ENCODE data around the gene ASB16. TPM values are rescaled to one million over a fixed set of nuclear protein-coding genes. Genes with fewer than 3 reads are reported as not detected.

Gene ASB16
- total RNA-seq, 4 donors from 2014 or later, result 1.4 to 2.4 (median 1.7) TPM

DNA sequence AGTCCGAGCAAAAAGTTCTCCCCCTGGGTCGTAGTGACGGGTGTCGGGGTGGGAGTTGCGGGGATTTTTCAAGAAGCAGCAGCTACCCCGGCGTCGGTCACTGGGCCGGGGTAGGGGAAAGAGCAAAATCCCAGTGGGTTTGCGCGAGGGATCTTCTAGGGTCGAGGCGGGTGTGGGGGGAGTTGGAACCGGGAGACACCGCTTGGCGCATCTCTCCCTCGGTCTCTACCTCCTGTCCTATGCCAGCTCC, 51.3 kb downstream of the ASB16 start:
- Histone ChIP-seq H3K27ac (peak overlapping the region; percentile 97 to 99 (median 98)), H3K4me1 (peaks cover 26 to 35% of the 10 kb centered on the region in 2 donors), H3K27me3 (no peaks in the 10 kb centered on the region), H3K9me3 (no peaks in the 10 kb centered on the region), H3K36me3 (peaks cover 0 to 1% of the 10 kb centered on the region in 2 donors), H3K4me3 (replicated peaks in 1 of 3) (peak overlapping the region; percentile 70 to 88 (median 71))
- WGBS, 2 donors, result 0 to 3% methylated on average over 17 of the region's 17 CpGs
- no peak for TF ChIP-seq POLR2A (IDR thresholded peaks at IDR 0.05)
- TF ChIP-seq, protein P1, sequence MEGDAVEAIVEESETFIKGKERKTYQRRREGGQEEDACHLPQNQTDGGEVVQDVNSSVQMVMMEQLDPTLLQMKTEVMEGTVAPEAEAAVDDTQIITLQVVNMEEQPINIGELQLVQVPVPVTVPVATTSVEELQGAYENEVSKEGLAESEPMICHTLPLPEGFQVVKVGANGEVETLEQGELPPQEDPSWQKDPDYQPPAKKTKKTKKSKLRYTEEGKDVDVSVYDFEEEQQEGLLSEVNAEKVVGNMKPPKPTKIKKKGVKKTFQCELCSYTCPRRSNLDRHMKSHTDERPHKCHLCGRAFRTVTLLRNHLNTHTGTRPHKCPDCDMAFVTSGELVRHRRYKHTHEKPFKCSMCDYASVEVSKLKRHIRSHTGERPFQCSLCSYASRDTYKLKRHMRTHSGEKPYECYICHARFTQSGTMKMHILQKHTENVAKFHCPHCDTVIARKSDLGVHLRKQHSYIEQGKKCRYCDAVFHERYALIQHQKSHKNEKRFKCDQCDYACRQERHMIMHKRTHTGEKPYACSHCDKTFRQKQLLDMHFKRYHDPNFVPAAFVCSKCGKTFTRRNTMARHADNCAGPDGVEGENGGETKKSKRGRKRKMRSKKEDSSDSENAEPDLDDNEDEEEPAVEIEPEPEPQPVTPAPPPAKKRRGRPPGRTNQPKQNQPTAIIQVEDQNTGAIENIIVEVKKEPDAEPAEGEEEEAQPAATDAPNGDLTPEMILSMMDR (IDR thresholded peaks at IDR 0.05), result no peak
- DNase-seq, result no peak
- intact Hi-C loops (cut with DNase I), result no loop called here

DNA sequence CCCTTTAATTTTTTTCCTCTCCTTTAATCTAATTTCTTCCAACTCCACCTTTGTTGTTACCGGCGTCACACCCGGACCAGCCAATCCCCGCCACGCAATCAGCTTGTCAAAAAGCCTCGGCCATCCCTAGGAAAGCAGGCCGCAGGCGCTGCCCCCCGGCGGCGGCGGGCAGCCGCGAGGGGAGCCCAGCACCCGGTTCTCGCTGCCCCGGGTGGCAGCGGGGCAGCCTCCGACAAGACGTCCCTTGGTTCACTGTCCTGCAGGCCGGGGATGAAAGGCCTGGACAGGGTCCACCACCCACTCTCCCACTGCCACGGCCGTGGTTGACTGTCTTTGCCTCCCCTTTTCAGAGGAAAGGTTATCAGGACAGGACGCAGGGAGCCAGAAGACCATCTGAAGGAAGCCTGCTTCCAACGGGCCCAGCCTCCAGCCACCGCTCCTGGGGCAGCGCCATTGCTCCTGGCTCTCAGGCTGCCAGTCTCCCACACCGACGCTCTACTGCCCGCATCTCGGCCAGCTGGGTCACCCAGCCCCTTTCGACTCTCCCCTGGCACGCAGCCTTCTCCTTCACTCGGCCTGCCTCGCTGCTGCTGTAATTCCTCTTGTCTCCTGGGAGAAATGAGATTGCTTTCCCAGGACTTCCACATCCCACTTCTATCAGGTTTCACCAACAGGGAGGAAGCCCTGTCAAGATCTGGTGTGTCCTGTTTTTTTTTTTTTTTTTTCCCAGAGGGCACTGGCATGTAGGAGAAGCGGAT, 51.8 kb downstream of the ASB16 start:
- no peaks in the 10 kb centered on the region for H3K36me3 ChIP-seq
- H3K27me3 ChIP-seq, result no peaks in the 10 kb centered on the region
- peak overlapping the region in 2 of 3 donors; percentile 71 to 88 for H3K4me3 ChIP-seq (replicated peaks in 1 of 3)
- H3K4me1 ChIP-seq, result peaks cover 24 to 30% of the 10 kb centered on the region in 2 donors
- H3K27ac ChIP-seq, result peak overlapping the region; percentile 97 to 99 (median 98)
- TF ChIP-seq, protein P1 (IDR thresholded peaks at IDR 0.05), result peak in 3 of 6 experiments; percentile 6 to 43 (median 21)
- TF ChIP-seq POLR2A (IDR thresholded peaks at IDR 0.05), result peak in 1 of 2 donors; percentile 93
- 1 to 2% methylated on average over 29 to 30 of the region's 36 CpGs for WGBS, 2 donors
- H3K9me3 ChIP-seq, result no peaks in the 10 kb centered on the region
- intact Hi-C loops (cut with DNase I), result no loop called here
- DNase-seq, result peak; percentile 89 to 90

DNA sequence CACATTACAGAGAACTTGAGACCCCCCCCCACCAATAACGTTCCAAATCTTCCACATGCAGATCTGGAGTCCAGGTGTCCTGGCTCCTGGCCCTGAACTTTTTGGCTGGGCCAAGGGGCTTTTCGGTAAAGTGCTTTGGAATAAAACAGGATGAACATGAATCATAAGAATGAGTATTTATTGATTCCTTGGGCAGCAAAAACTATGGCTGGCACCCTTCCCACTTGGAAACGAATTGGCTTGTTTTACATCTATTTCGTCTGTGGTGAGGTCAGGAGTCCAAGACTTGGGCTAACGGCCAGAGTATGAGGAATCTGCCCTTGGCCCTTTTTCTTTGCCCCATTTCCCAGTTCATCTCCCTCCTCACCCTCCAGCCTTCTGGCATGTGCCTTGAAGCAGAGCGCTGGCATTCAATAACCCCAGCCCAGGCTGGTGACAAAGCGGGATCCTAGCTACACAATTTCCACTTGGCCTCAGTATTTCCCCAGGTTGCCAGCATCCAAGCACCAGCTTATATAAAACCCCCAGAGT, 53.1 kb downstream of the ASB16 start:
- intact Hi-C loops (cut with DNase I), result no loop called here
- no peaks in the 10 kb centered on the region for H3K9me3 ChIP-seq
- H3K4me1 ChIP-seq, result peaks cover 15 to 21% of the 10 kb centered on the region in 2 donors
- DNase-seq, result peak; percentile 18 to 36
- TF ChIP-seq, protein P1 (IDR thresholded peaks at IDR 0.05), result no peak
- TF ChIP-seq POLR2A (IDR thresholded peaks at IDR 0.05), result no peak
- no peak overlapping the region for H3K4me3 ChIP-seq (replicated peaks in 1 of 3)
- peak overlapping the region; percentile 31 to 99 (median 97) for H3K27ac ChIP-seq
- no peaks in the 10 kb centered on the region for H3K27me3 ChIP-seq
- no peaks in the 10 kb centered on the region for H3K36me3 ChIP-seq
- 39 to 52% methylated on average over 7 of the region's 7 CpGs for WGBS, 2 donors

Small RNA genes lying within 50 kb of the gene (microRNA-seq; reads per million reads assigned to microRNA genes)
- not detected for gene MIR6782

Small RNA genes lying within 50 kb of the gene (small RNA-seq; reads per million reads assigned to genes)
- gene MIR6782 (not detected), gene RNU6-131P (not detected)

Other genes starting within 250 kb of the ASB16 start
- gene PPY, start 228.2 kb upstream of the ASB16 start, total RNA-seq, result not detected
- gene PYY, start 216.8 kb upstream of the ASB16 start, total RNA-seq, result 1 to 10 TPM in 1 of 4 donors, not detected in 3; 2.2 TPM
- gene NAGS, start 166.1 kb upstream of the ASB16 start, total RNA-seq, result 10 to 100 TPM; 11.9 to 19.2 (median 14.5) TPM
- 10 to 100 TPM; 33.6 to 56.9 (median 45.0) TPM for gene TMEM101, start 155.7 kb upstream of the ASB16 start, total RNA-seq
- 10 to 100 TPM; 41.3 to 47.2 (median 43.8) TPM for gene LSM12, start 104.0 kb upstream of the ASB16 start, total RNA-seq
- 100 to 1,000 TPM in 2 of 4 donors, 10 to 100 TPM in 2; 41.4 to 104 (median 80.8) TPM for gene G6PC3, start 100.0 kb upstream of the ASB16 start, total RNA-seq
- gene HDAC5, start 47.1 kb upstream of the ASB16 start, total RNA-seq, result 100 to 1,000 TPM in 2 of 4 donors, 10 to 100 TPM in 2; 69.5 to 142 (median 107) TPM
- gene HROB, start 28.8 kb upstream of the ASB16 start, total RNA-seq, result 1 to 10 TPM in 1 of 4 donors, under 1 TPM in 3; 0.20 to 1.1 (median 0.30) TPM
- 10 to 100 TPM; 30.6 to 50.5 (median 44.6) TPM for gene TMUB2, start 16.3 kb downstream of the ASB16 start, total RNA-seq
- 10 to 100 TPM; 52.4 to 64.5 (median 58.0) TPM for gene ATXN7L3, start 29.2 kb downstream of the ASB16 start, total RNA-seq
- 10 to 100 TPM; 63.6 to 97.4 (median 89.5) TPM for gene UBTF, start 49.0 kb downstream of the ASB16 start, total RNA-seq
- under 1 TPM in 2 of 4 donors, not detected in 2; 0.15 to 0.78 TPM for gene SLC4A1, start 97.4 kb downstream of the ASB16 start, total RNA-seq
- 1 to 10 TPM in 3 of 4 donors, under 1 TPM in 1; 0.89 to 4.1 (median 2.1) TPM for gene RUNDC3A, start 137.9 kb downstream of the ASB16 start, total RNA-seq
- gene SLC25A39, start 154.1 kb downstream of the ASB16 start, total RNA-seq, result 100 to 1,000 TPM in 2 of 4 donors, 10 to 100 TPM in 2; 82.5 to 201 (median 144) TPM
- 100 to 1,000 TPM; 259 to 292 (median 264) TPM for gene GRN, start 174.6 kb downstream of the ASB16 start, total RNA-seq
- 10 to 100 TPM in 2 of 4 donors, 1 to 10 TPM in 2; 7.1 to 15.0 (median 10.4) TPM for gene FAM171A2, start 193.1 kb downstream of the ASB16 start, total RNA-seq
- gene ITGA2B, start 218.9 kb downstream of the ASB16 start, total RNA-seq, result 1 to 10 TPM; 2.0 to 4.6 (median 3.3) TPM

Data from thyroid gland (tissue), 4 donors.